SK-N-SH (cell line): Measurements from ENCODE around the gene THEMIS2. TPM values are rescaled to one million over a fixed set of nuclear protein-coding genes. Genes with fewer than 3 reads are reported as not detected.

Experiments
- CTCF ChIA-PET: fragments of 300-600, 350-600 bp; formaldehyde crosslinking; extraction: SDS; loops from one replicate; lab custom pipeline; 2021; lab: Yijun Ruan, JAX
- POLR2A ChIA-PET: fragments of 350-600 bp; sonication (Branson Sonifier 250); formaldehyde crosslinking; extraction: SDS; loops from one replicate; lab custom pipeline; 2020; ENCODE audit warnings: antibody characterized with exemption, inconsistent platforms; lab: Yijun Ruan, JAX
- DNase-seq: peaks from one replicate; pipeline ENCODE4 v3.0.0; 2012
- H2AFZ ChIP-seq: fragments of 200-600 bp; sonication (generic); 2 replicates; pipeline ENCODE4 v1.8.1; 2016; ENCODE audit warnings: antibody characterized with exemption, mild to moderate bottlenecking, low read depth
- H3F3A ChIP-seq: fragments of 200-600 bp; sonication (generic); replicated peaks from 2 replicates; pipeline ENCODE3; 2016; ENCODE audit warnings: antibody characterized with exemption, mild to moderate bottlenecking; ENCODE audit not compliant: insufficient read depth
- H3K27ac ChIP-seq, 2 experiments: fragments of 200-500 bp in 1 of 2; fragments of 200-600 bp in 1 of 2; sonication (Bioruptor generic) in 1 of 2; sonication (generic), shearing (Covaris generic) in 1 of 2; 2 replicates each; pipeline versions ENCODE4 v1.5.1 to v1.6.1; 2014 to 2016; ENCODE audit warnings: low read depth in 2 of 2, inconsistent platforms in 1 of 2, low read length in 1 of 2, mild to moderate bottlenecking in 1 of 2, mixed read lengths in 1 of 2
- H3K27me3 ChIP-seq: fragments of 200-600 bp; sonication (generic), shearing (Covaris generic); 2 replicates; pipeline ENCODE4 v1.6.1; 2016; ENCODE audit warnings: mixed run types; ENCODE audit not compliant: insufficient read depth
- H3K36me3 ChIP-seq, 2 experiments: fragments of 200-500 bp in 1 of 2; fragments of 200-600 bp in 1 of 2; sonication (Bioruptor generic) in 1 of 2; sonication (generic) in 1 of 2; replicated peaks in 1 of 2; 2 replicates each; pipeline versions ENCODE3 to v1.5.1; 2014 to 2016; ENCODE audit warnings: low read length in 1 of 2, mild to moderate bottlenecking in 1 of 2; ENCODE audit not compliant: insufficient read depth in 2 of 2, control insufficient read depth in 1 of 2
- H3K4me1 ChIP-seq, 2 experiments: fragments of 200-500 bp in 1 of 2; fragments of 200-600 bp in 1 of 2; sonication (Bioruptor generic) in 1 of 2; sonication (generic), shearing (Covaris generic) in 1 of 2; 2 replicates each; pipeline versions ENCODE4 v1.5.1 to v1.6.1; 2014 to 2016; ENCODE audit warnings: low read depth in 1 of 2, low read length in 1 of 2, mixed run types in 1 of 2; ENCODE audit not compliant: insufficient read depth in 2 of 2, control insufficient read depth in 1 of 2
- H3K4me2 ChIP-seq: fragments of 200-600 bp; sonication (generic), shearing (Covaris generic); 2 replicates; pipeline ENCODE4 v1.6.1; 2017; ENCODE audit warnings: mixed run types
- H3K4me3 ChIP-seq, 2 experiments: fragments of 200-500 bp in 1 of 2; fragments of 200-600 bp in 1 of 2; sonication (Bioruptor generic) in 1 of 2; sonication (generic), shearing (Covaris generic) in 1 of 2; 2 replicates each; pipeline versions ENCODE4 v1.5.1 to v1.8.1; 2014 to 2016; ENCODE audit warnings: low read depth in 2 of 2, inconsistent platforms in 1 of 2, low read length in 1 of 2, mild to moderate bottlenecking in 1 of 2, mixed read lengths in 1 of 2, moderate library complexity in 1 of 2
- H3K79me2 ChIP-seq: fragments of 200-600 bp; sonication (generic); 2 replicates; pipeline ENCODE4 v1.8.1; 2017; ENCODE audit warnings: mild to moderate bottlenecking; ENCODE audit not compliant: insufficient read depth
- H3K9ac ChIP-seq: fragments of 200-600 bp; sonication (generic); 2 replicates; pipeline ENCODE4 v1.6.1; 2017; ENCODE audit warnings: mixed run types
- H3K9me2 ChIP-seq: fragments of 200-600 bp; sonication (generic); 2 replicates; pipeline ENCODE4 v1.6.1; 2017; ENCODE audit warnings: mixed run types
- H3K9me3 ChIP-seq: fragments of 200-600 bp; sonication (generic); 2 replicates; pipeline ENCODE4 v1.6.1; 2017; ENCODE audit warnings: mixed run types, mild to moderate bottlenecking, moderate library complexity
- H4K20me1 ChIP-seq: fragments of 200-600 bp; sonication (generic); 2 replicates; pipeline ENCODE4 v1.6.1; 2017; ENCODE audit warnings: mild to moderate bottlenecking, mixed run types; ENCODE audit not compliant: insufficient read depth
- EP300 ChIP-seq, 2 experiments: IDR thresholded peaks; 2 replicates each; pipeline versions ENCODE4 v1.4.0 to v1.6.1; 2012; ENCODE audit warnings: borderline replicate concordance in 1 of 2, low read depth in 1 of 2, low read length in 1 of 2
- EZH2phosphoT487 ChIP-seq: fragments of 200-600 bp; sonication (generic); IDR thresholded peaks from 2 replicates; pipeline ENCODE4 v1.6.1; 2017; ENCODE audit warnings: low read depth, mixed run types, mild to moderate bottlenecking, antibody characterized with exemption, moderate library complexity, borderline replicate concordance
- FOSL2 ChIP-seq: IDR thresholded peaks from 2 replicates; pipeline ENCODE4 v1.4.0; 2012; ENCODE audit warnings: low read depth, mild to moderate bottlenecking, moderate library complexity, borderline replicate concordance
- JUND ChIP-seq: IDR thresholded peaks from 2 replicates; pipeline ENCODE4 v1.4.0; 2012
- NRF1 ChIP-seq: IDR thresholded peaks from 2 replicates; pipeline ENCODE4 v1.6.1; 2012; ENCODE audit warnings: low read depth, mild to moderate bottlenecking, low read length
- RAD21 ChIP-seq: IDR thresholded peaks from 2 replicates; pipeline ENCODE4 v1.6.1; 2012; ENCODE audit warnings: mild to moderate bottlenecking, low read length
- RCOR1 ChIP-seq: fragments of 150-350 bp; IDR thresholded peaks from 2 replicates; pipeline ENCODE4 v1.6.1; 2017; ENCODE audit warnings: antibody characterized with exemption, low read length
- RFX5 ChIP-seq: IDR thresholded peaks from 2 replicates; pipeline ENCODE4 v1.6.1; 2012; ENCODE audit warnings: mild to moderate bottlenecking, improper control_type of control experiment, low read length
- RXRA ChIP-seq: IDR thresholded peaks from 2 replicates; pipeline ENCODE4 v1.4.0; 2012; ENCODE audit warnings: low read depth, mild to moderate bottlenecking, borderline replicate concordance
- TCF12 ChIP-seq: IDR thresholded peaks from 2 replicates; pipeline ENCODE4 v1.4.0; 2012
- TEAD4 ChIP-seq: IDR thresholded peaks from 2 replicates; pipeline ENCODE4 v1.4.0; 2012; ENCODE audit warnings: mild to moderate bottlenecking, borderline replicate concordance; ENCODE audit not compliant: insufficient read depth
- WGBS: methylation state at CpG from one replicate; pipeline ENCODE4 v1.1.6; 2017; ENCODE audit warnings: low lambda C conversion rate; 5-methylcytosine and 5-hydroxymethylcytosine counted together
- polyA plus RNA-seq, 3 experiments: library from polyadenylated mRNA; depleted of rRNA; stranded (reverse); fragments of >200 nt; gene quantifications; 2 replicates each; pipeline ENCODE4 v1.2.3, GENCODE V29; 2012
- TF ChIP-seq, protein P1 (sequence below): IDR thresholded peaks from 2 replicates; pipeline ENCODE4 v1.4.0; 2012; ENCODE audit warnings: low read depth, borderline replicate concordance
- TF ChIP-seq, protein P2 (sequence below): fragments of 150-350 bp; IDR thresholded peaks from 2 replicates; pipeline ENCODE4 v1.6.1; 2016; ENCODE audit warnings: mild to moderate bottlenecking, low read depth, low read length
- TF ChIP-seq, protein P3 (sequence below): IDR thresholded peaks from 2 replicates; pipeline ENCODE4 v1.4.0; 2012; ENCODE audit warnings: low read depth

The THEMIS2 gene
- polyA plus RNA-seq, 1 of the 3 experiments (the other 2 are of a cell fraction) = 4.1 TPM

DNA sequence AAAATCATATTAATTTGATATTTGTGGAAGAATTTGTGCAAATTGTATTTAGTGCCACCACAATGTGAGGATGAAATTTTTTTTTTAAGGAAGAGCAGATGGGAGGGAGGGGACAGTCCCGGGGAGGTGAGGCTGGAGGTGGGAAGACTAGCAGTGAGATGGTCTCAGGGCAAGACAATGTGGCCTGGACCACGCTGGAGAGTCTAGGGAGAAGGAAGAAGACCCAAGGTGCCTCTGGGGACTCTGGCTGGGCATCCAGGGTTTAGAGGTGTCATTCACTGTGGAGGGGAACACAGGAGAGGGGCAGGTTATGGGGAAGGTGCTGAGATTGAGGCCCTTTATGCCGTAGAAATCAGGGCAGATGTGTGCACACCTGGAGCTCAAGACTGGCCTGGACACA is 10.3 kb upstream of the THEMIS2 start:
- TF ChIP-seq RCOR1 = no peak
- TF ChIP-seq RAD21 = no peak
- no peak for TF ChIP-seq EP300 (IDR thresholded peaks at IDR 0.05; ENCODE audit: borderline replicate concordance in 1 of 2, low read depth in 1 of 2, low read length in 1 of 2)
- TF ChIP-seq TCF12 = no peak
- no peak for TF ChIP-seq RXRA
- TF ChIP-seq RFX5 = no peak
- no peak for TF ChIP-seq TEAD4
- no peak for TF ChIP-seq NRF1
- TF ChIP-seq JUND = no peak
- TF ChIP-seq, protein P1, sequence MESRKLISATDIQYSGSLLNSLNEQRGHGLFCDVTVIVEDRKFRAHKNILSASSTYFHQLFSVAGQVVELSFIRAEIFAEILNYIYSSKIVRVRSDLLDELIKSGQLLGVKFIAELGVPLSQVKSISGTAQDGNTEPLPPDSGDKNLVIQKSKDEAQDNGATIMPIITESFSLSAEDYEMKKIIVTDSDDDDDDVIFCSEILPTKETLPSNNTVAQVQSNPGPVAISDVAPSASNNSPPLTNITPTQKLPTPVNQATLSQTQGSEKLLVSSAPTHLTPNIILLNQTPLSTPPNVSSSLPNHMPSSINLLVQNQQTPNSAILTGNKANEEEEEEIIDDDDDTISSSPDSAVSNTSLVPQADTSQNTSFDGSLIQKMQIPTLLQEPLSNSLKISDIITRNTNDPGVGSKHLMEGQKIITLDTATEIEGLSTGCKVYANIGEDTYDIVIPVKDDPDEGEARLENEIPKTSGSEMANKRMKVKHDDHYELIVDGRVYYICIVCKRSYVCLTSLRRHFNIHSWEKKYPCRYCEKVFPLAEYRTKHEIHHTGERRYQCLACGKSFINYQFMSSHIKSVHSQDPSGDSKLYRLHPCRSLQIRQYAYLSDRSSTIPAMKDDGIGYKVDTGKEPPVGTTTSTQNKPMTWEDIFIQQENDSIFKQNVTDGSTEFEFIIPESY = no peak
- TF ChIP-seq EZH2phosphoT487 = no peak
- DNase-seq = no peak
- H3K4me1 ChIP-seq = peaks cover 6 to 12% of the 10 kb centered on the region in 2 experiments; a peak in 3 of 4 replicates
- H3F3A ChIP-seq = peaks cover 3% of the 10 kb centered on the region
- H3K9me3 ChIP-seq = no peaks in the 10 kb centered on the region
- no peak overlapping the region for H3K9ac ChIP-seq
- no peaks in the 10 kb centered on the region for H3K79me2 ChIP-seq
- no peaks in the 10 kb centered on the region for H3K27me3 ChIP-seq
- H3K27ac ChIP-seq = no peak overlapping the region
- no peak overlapping the region for H2AFZ ChIP-seq
- no peaks in the 10 kb centered on the region for H3K9me2 ChIP-seq
- H3K4me2 ChIP-seq = no peak overlapping the region
- ChIA-PET CTCF (no interaction called here), POLR2A (no interaction called here)
- 80% methylated on average over 3 of the region's 3 CpGs for WGBS
- H3K36me3 ChIP-seq = no peaks in the 10 kb centered on the region
- H4K20me1 ChIP-seq = no peaks in the 10 kb centered on the region
- no peak overlapping the region for H3K4me3 ChIP-seq

DNA sequence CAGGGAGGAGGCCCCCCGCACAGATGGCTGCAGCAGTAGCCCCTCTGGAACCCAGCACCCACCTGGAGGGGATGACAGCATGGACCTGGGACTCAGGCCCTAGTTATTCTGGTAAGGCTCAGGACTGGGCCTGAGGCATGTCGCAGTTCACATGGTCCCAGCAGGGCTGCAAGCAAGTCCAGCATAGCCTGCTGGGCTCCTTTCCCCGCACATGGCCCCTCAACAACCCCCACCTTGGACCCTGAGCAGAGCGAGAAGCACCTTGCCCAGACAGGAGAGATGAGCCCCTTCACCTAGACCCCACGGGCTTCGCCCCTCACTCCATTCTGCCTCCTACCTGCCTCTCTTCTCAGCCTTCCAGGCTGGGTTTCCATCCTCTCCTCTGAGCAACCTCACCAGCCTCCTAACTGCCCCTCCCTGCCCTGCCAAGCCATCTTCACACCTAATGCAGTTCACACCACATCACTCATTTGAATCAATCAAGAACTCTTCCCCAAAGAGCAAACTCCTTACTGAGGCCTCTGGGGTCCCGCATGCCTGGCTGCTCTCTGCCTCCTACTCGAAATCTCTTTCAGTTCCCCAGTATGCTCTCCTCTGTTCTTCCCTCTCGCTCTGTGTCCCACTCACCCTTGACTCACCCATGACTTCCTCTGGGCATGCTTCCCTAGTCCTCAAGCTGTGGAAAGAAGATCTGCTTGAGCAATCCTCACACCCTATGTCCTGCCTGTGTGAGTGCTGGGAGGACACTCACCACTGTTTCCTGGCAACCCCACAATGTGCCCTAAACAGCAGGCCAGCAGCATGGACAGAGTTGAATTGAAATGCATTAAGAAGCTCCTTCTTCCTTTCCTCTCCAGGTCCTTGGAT is 9.4 kb upstream of the THEMIS2 start:
- ChIA-PET POLR2A (interaction anchor here (0.7 kb wide), 1 partner anchor 10 kb away, joined by 5 read pairs; the partner anchor contains the start of gene THEMIS2), CTCF (interaction anchor here (1.5 kb wide), 1 partner anchor 137 kb away, joined by 3 read pairs; the partner anchor contains the start of gene FAM76A)
- Histone ChIP-seq H3K4me3 (no peak overlapping the region), H3F3A (peaks cover 3% of the 10 kb centered on the region), H3K9ac (peak overlapping the region; percentile 52), H3K79me2 (no peaks in the 10 kb centered on the region), H3K4me2 (peak overlapping the region; percentile 39), H2AFZ (peak overlapping the region; percentile 87; the same call in 1 of the 2 replicates), H3K36me3 (no peaks in the 10 kb centered on the region), H3K27ac (peak overlapping the region in 1 of 2 experiments; percentile 86; a peak in 2 of 4 replicates), H3K4me1 (peaks cover 6 to 12% of the 10 kb centered on the region in 2 experiments; a peak in 3 of 4 replicates), H4K20me1 (no peaks in the 10 kb centered on the region), H3K9me3 (no peaks in the 10 kb centered on the region), H3K9me2 (no peaks in the 10 kb centered on the region), H3K27me3 (no peaks in the 10 kb centered on the region)
- TF ChIP-seq, protein P2, sequence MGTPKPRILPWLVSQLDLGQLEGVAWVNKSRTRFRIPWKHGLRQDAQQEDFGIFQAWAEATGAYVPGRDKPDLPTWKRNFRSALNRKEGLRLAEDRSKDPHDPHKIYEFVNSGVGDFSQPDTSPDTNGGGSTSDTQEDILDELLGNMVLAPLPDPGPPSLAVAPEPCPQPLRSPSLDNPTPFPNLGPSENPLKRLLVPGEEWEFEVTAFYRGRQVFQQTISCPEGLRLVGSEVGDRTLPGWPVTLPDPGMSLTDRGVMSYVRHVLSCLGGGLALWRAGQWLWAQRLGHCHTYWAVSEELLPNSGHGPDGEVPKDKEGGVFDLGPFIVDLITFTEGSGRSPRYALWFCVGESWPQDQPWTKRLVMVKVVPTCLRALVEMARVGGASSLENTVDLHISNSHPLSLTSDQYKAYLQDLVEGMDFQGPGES = no peak
- TF ChIP-seq, protein P3, sequence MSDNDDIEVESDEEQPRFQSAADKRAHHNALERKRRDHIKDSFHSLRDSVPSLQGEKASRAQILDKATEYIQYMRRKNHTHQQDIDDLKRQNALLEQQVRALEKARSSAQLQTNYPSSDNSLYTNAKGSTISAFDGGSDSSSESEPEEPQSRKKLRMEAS = peak; percentile 94
- peak; percentile 42; the same call in 1 of the 2 replicates for TF ChIP-seq TCF12
- peak; percentile 22; the same call in 1 of the 2 replicates for TF ChIP-seq FOSL2
- 67% methylated on average over 5 of the region's 9 CpGs for whole genome bisulfite sequencing
- no peak for DNase-seq
